Measurements from ENCODE around the gene RHAG.

GRCh38 chr6:49647476-49647875, 10.8 kb upstream of the RHAG start:
- TF ChIP-seq POLR2A (IDR thresholded peaks at IDR 0.05), result no peak
- TF ChIP-seq, protein P1, sequence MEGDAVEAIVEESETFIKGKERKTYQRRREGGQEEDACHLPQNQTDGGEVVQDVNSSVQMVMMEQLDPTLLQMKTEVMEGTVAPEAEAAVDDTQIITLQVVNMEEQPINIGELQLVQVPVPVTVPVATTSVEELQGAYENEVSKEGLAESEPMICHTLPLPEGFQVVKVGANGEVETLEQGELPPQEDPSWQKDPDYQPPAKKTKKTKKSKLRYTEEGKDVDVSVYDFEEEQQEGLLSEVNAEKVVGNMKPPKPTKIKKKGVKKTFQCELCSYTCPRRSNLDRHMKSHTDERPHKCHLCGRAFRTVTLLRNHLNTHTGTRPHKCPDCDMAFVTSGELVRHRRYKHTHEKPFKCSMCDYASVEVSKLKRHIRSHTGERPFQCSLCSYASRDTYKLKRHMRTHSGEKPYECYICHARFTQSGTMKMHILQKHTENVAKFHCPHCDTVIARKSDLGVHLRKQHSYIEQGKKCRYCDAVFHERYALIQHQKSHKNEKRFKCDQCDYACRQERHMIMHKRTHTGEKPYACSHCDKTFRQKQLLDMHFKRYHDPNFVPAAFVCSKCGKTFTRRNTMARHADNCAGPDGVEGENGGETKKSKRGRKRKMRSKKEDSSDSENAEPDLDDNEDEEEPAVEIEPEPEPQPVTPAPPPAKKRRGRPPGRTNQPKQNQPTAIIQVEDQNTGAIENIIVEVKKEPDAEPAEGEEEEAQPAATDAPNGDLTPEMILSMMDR (IDR thresholded peaks at IDR 0.05), result no peak
